ENCODE data around the gene PRDM16. TPM values are rescaled to one million over a fixed set of nuclear protein-coding genes. Genes with fewer than 3 reads are reported as not detected.

The PRDM16 gene
- total RNA-seq, 4 donors from 2014 or later = 0.41 to 0.95 TPM; not detected in 2

DNA sequence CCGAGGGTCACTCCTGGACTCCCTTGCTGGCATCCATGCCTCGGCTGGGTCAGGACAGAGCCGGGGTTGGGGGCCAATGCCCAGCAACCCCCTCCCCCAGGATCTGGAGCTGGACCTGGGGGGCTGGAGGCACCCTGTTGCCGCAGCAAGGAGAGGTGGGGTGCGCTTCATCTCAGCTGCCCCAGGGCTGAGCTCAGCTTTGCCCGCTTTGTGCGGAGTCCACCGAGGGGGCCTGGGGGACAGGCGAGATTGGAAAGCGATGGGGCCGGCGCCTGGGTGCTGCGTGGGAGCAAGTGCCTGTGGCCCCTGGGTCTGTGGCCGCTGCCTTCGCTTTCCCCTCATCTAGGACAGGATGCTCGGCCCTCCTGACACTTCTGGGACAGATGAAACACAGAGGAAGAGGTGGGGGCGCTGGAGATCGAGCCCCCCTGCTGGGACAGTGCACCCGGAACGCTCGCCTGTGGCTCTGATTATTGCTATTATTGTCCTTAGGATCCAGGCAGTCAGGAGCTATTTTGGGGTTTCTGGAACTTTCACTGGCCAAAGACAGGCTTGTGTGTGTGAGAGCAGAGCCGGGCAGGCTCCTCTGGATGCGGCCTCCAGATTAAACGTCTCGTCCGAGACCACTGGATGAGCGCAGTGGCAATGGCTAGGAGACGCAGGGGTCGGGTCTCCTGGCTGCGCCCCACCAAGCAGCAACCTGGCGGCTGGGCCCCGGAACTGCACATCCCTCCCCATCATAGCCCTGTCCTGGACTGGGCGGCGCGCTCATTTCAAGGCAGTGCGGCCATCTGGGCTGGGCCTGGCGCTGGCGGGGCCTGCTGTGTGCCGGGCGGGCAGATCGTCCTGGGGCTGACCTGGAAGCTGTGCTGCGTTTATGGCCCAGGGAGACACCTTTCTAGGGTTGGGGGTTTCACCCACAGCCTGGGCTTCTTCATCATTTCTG is 13.8 kb downstream of the PRDM16 start:
- intact Hi-C loops (cut with DNase I; ENCODE audit: low total_unique reads) (no loop called here), in situ Hi-C loops (cut with MboI; ENCODE audit: low pct_ligation_motif_present in 1 of 4, low pct_unique_long_range_greater_than_20kb in 1 of 4, low sequenced_read_pairs in 3 of 4) (no loop called here)
- H3K27me3 ChIP-seq = no peaks in the 10 kb centered on the region
- no peak overlapping the region for H3K27ac ChIP-seq
- H3K4me1 ChIP-seq = no peaks in the 10 kb centered on the region
- no peak for DNase-seq
- TF ChIP-seq POLR2A (IDR thresholded peaks at IDR 0.05) = no peak
- TF ChIP-seq, protein P1, sequence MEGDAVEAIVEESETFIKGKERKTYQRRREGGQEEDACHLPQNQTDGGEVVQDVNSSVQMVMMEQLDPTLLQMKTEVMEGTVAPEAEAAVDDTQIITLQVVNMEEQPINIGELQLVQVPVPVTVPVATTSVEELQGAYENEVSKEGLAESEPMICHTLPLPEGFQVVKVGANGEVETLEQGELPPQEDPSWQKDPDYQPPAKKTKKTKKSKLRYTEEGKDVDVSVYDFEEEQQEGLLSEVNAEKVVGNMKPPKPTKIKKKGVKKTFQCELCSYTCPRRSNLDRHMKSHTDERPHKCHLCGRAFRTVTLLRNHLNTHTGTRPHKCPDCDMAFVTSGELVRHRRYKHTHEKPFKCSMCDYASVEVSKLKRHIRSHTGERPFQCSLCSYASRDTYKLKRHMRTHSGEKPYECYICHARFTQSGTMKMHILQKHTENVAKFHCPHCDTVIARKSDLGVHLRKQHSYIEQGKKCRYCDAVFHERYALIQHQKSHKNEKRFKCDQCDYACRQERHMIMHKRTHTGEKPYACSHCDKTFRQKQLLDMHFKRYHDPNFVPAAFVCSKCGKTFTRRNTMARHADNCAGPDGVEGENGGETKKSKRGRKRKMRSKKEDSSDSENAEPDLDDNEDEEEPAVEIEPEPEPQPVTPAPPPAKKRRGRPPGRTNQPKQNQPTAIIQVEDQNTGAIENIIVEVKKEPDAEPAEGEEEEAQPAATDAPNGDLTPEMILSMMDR (IDR thresholded peaks at IDR 0.05) = no peak
- WGBS, 2 donors (ENCODE audit: low coverage in 1 of 2) = 85% methylated on average over 41 of the region's 42 CpGs; no CpG with 5 or more reads in 1 of the 2 donors
- no peaks in the 10 kb centered on the region for H3K36me3 ChIP-seq
- no peaks in the 10 kb centered on the region for H3K9me3 ChIP-seq
- H3K4me3 ChIP-seq = no peak overlapping the region

- intact Hi-C loops (cut with DNase I; ENCODE audit: low total_unique reads) = no loop called here
- in situ Hi-C loops (cut with MboI; ENCODE audit: low pct_ligation_motif_present in 1 of 4, low pct_unique_long_range_greater_than_20kb in 1 of 4, low sequenced_read_pairs in 3 of 4) = no loop called here
- Histone ChIP-seq H3K9me3 (no peaks in the 10 kb centered on the region), H3K36me3 (no peaks in the 10 kb centered on the region), H3K27ac (no peak overlapping the region), H3K4me1 (no peaks in the 10 kb centered on the region), H3K4me3 (no peak overlapping the region), H3K27me3 (no peaks in the 10 kb centered on the region)
- TF ChIP-seq POLR2AphosphoS5 (IDR thresholded peaks at IDR 0.05) = no peak
- TF ChIP-seq EP300 (IDR thresholded peaks at IDR 0.05; ENCODE audit: low read depth) = no peak
- no peak for TF ChIP-seq POLR2A (IDR thresholded peaks at IDR 0.05)
- TF ChIP-seq, protein P1 (IDR thresholded peaks at IDR 0.05) = no peak
- DNase-seq = no peak
- WGBS, 2 donors (ENCODE audit: low coverage in 1 of 2) = 85% methylated on average over 16 of the region's 16 CpGs; no CpG with 5 or more reads in 1 of the 2 donors
Observed at GRCh38 chr1:3084154-3084553, 15.2 kb downstream of the PRDM16 start.

DNA sequence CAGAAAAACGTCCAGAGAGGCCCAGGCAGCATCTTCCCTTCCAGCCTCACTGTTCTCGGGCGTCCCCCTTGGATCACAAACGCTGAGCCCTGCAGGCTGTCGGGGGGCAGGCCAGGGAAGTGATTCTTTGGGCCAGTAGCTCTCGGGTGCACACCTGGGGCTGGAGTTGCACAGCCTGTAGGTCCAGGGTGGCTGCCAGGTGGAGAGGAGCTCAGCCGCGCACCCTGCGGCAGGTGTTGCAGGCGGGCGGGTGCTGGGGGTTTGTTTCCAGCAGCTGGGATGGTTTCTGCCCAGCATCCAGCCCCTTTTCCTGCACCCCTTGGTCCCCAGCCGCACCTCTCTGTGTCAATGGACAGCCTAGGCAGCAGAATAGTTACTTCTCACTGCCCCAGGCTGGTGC is 15.7 kb downstream of the PRDM16 start:
- Histone ChIP-seq H3K4me3 (no peak overlapping the region), H3K4me1 (no peaks in the 10 kb centered on the region), H3K36me3 (no peaks in the 10 kb centered on the region), H3K27me3 (no peaks in the 10 kb centered on the region), H3K27ac (no peak overlapping the region), H3K9me3 (no peaks in the 10 kb centered on the region)
- in situ Hi-C loops (cut with MboI; ENCODE audit: low pct_ligation_motif_present in 1 of 4, low pct_unique_long_range_greater_than_20kb in 1 of 4, low sequenced_read_pairs in 3 of 4) = no loop called here
- no peak for DNase-seq
- intact Hi-C loops (cut with DNase I; ENCODE audit: low total_unique reads) = no loop called here
- no peak for TF ChIP-seq POLR2AphosphoS5 (IDR thresholded peaks at IDR 0.05)
- TF ChIP-seq, protein P1 (IDR thresholded peaks at IDR 0.05) = no peak
- 88% methylated on average over 12 of the region's 12 CpGs; no CpG with 5 or more reads in 1 of the 2 donors for WGBS, 2 donors (ENCODE audit: low coverage in 1 of 2)

- Histone ChIP-seq H3K4me1 (no peaks in the 10 kb centered on the region), H3K27ac (no peak overlapping the region), H3K9me3 (no peaks in the 10 kb centered on the region), H3K27me3 (no peaks in the 10 kb centered on the region), H3K4me3 (no peak overlapping the region), H3K36me3 (no peaks in the 10 kb centered on the region)
- intact Hi-C loops (cut with DNase I; ENCODE audit: low total_unique reads) = no loop called here
- in situ Hi-C loops (cut with MboI; ENCODE audit: low pct_ligation_motif_present in 1 of 4, low pct_unique_long_range_greater_than_20kb in 1 of 4, low sequenced_read_pairs in 3 of 4) = no loop called here
- no peak for DNase-seq
- 74% methylated on average over 6 of the region's 8 CpGs; no CpG with 5 or more reads in 1 of the 2 donors for WGBS, 2 donors (ENCODE audit: low coverage in 1 of 2)
- TF ChIP-seq, protein P1 (IDR thresholded peaks at IDR 0.05) = no peak
- TF ChIP-seq POLR2AphosphoS5 (IDR thresholded peaks at IDR 0.05) (no peak), EP300 (IDR thresholded peaks at IDR 0.05; ENCODE audit: low read depth) (no peak), POLR2A (IDR thresholded peaks at IDR 0.05) (no peak)
Observed at GRCh38 chr1:3085721-3086120, 16.7 kb downstream of the PRDM16 start.
